GM19193 (cell line): ENCODE measurements around the gene MOV10.

Experiments used
- POLR2A ChIP-seq: IDR thresholded peaks from 4 replicates; pipeline ENCODE4 v1.6.1; 2011; ENCODE audit not compliant: insufficient read depth, insufficient read length; ENCODE audit errors: extremely low read depth

The MOV10 gene

DNA sequence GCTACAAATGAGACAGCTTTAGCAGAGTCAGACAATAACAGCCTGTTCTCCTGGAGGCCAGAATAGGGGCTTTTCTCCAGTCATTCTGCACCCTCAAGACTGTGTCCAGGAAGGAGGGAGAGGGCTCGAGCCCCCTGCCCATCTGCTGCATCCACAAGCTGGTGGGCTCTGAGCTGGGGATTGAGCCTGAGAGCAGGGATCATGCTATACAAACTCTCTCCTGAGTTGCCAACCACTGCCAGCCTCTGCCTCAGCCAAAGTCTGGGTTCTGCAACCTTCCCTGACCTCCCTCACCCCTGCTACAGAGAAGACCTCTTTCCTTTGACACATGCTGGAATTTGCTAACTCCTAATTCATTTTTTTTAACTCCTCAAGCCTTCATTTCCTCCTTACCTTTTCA lies 55.5 kb downstream of the MOV10 start:
- TF ChIP-seq POLR2A, result no peak

DNA sequence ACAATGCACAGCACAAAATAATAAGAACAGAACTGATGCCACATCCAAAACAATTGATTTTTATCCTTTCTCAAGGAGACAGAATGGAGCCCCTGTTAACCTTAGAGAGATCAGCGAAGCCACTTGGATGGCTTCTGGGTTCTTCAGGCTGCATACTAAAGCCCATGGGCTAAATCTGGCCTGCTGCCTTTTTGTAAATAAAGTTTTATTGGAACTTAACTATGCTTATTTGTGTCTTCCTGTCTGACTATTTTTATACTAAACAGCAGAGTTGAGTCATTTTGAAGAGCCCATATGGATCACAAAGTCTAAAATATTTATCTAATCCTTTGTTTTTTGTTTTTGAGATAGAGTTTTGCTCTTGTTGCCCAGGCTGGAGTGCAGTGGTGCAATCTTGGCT lies 57.0 kb downstream of the MOV10 start:
- TF ChIP-seq POLR2A, result no peak

DNA sequence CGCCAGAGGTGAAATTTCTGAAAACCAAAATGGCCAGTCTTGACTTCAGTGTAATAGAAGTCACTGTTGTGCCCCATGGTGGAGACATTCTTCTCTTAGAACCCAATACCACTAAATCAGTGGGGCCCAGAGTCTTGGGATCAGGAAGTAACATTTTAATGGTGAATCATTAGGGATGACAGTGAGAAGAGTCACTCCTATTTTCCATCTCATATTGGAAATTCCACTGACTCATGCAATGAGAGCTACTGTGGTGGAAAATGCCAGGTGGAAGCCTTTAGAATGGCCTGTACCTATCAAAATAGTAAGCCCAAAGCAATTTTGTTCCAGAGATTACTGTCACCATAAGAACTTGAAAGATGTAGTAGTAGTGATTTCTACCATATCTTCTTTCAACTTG lies 61.3 kb downstream of the MOV10 start:
- no peak for TF ChIP-seq POLR2A

DNA sequence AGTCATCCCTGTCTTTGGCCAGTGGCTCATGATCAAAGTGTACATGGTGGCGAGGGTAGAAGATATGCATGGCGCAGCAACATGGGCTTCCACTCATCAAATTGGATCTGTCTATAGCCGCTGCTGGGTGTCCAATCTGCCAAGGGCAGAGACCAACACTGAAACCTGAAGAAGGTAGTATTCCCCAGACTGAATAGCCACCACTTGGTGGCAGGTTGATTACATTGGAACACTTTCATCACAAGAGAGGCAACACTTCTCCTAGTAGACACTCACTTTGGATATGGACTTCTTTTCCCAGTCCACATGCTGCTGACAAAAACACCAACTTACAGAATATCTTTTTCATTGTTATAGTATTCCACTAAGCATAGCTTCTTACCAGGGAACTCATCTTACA lies 63.1 kb downstream of the MOV10 start:
- TF ChIP-seq POLR2A, result no peak

DNA sequence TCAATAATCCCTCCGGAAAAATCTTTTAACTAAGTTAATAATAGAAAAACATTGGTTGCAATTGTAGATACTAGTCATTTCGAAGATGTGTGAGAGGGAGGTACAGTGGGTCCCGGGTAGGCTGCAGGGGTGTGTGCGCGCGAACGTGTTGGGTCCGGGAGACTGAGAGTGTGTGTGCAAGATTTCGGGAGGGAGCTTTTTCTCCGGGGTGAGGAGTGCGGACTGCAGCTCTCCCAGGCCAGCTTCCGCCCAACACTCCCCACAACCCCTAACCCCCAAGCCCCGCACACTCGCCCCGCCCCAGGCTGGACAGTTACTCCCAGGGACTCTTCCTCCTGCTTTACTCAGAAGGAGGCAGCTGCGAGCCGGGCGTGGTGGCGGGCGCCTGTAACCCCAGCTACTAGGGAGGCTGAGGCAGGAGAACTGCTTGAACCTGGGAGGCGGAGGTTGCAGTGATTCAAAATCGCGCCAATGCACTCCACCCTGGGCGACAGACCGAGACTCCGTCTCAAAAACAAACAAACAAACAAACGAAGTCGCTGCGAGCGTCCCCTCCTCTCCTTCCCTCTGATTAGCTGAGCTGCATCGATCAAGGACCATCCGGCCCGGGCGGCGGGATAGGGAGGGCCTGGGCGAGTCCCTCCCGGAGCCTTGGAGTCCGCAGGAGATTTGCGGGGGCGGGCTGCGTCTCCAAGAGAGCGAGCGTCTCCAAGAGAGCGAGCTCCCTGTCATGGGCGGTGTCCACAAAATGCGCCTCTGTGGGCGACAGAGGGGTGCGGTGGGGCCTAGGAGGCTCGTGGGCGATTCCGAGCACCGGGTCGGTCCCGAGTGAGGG lies 68.9 kb downstream of the MOV10 start:
- TF ChIP-seq POLR2A, result no peak

DNA sequence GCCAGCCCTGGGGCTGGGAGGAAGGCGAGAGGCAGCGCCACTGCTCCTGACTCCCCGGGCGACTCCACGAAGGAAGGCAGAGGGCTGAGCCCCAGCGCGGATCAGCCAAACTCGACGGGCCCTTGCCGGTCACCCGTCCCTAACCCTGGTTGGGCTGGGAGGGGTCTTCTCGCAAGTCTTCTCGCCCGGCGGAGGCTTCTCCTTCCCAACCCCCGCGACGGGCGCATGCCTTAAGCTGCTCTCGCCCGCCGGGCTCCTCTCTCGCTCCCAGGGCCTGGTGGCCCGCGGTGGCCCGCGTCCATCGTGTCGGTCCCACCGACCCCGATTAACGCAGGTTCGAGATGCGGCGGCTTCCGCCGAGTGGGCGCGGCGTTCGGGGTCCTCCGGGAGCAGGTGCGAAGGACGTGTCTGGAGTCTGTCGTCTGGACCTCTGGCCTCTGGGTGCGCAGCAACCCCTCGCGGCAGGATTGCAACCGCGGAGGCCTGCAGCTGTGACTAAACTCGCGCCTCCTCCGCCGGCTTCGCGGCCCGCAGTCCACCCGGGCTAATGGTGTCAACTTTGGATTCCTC lies 69.6 kb downstream of the MOV10 start:
- no peak for TF ChIP-seq POLR2A

DNA sequence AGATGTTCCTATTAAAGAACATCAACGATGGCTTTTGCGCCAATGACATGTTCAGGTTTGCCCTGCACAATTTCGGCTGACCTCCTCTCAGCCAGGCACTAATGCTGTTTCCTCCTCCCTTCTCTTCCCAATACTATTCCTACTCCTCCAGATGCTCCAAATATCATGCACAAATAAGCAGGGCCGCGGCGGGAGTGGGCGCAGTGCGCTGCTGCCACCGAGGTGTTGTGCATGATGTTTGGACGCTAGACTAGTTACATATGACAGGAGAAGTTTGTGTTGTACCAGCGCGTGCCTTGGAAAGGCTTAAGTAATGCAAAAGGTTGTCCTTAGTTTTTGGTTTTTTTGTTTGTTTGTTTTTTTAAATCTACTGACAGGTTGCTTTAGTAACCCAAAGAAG lies 73.9 kb downstream of the MOV10 start:
- no peak for TF ChIP-seq POLR2A
